Lung (tissue), 12 donors: ENCODE measurements around the gene FOXN1. TPM values are rescaled to one million over a fixed set of nuclear protein-coding genes. Genes with fewer than 3 reads are reported as not detected.

ENCODE experiments used
- ATAC-seq: fragments of 200-7000 bp; cut with Tn5 transposase; one replicate; pipeline ENCODE4 v1.9.1; 2020; ENCODE audit warnings: moderate number of reproducible peaks; ENCODE audit not compliant: insufficient read depth, low FRiP score
- DNase-seq, 3 donors: peaks; one replicate each; pipeline ENCODE4 v3.0.0-alpha.2; 2013 to 2017
- H3K27ac ChIP-seq, 2 donors: one replicate each; pipeline ENCODE4 v1.5.1; 2013; ENCODE audit warnings: mild to moderate bottlenecking in 2 of 2, moderate library complexity in 2 of 2, control low read depth in 1 of 2, inconsistent platforms in 1 of 2, low read depth in 1 of 2, low read length in 1 of 2
- H3K27me3 ChIP-seq, 3 donors: one replicate each; pipeline ENCODE4 v1.5.1; 2013; ENCODE audit warnings: low read length in 2 of 3; ENCODE audit not compliant: control insufficient read depth in 3 of 3, insufficient read depth in 3 of 3
- H3K36me3 ChIP-seq, 4 donors: one replicate each; pipeline ENCODE4 v1.5.1; 2013; ENCODE audit warnings: low read length in 4 of 4, mild to moderate bottlenecking in 1 of 4, moderate library complexity in 1 of 4; ENCODE audit not compliant: control insufficient read depth in 4 of 4, insufficient read depth in 4 of 4
- H3K4me1 ChIP-seq, 5 donors: one replicate each; pipeline ENCODE4 v1.5.1; 2013; ENCODE audit warnings: low read length in 5 of 5, mild to moderate bottlenecking in 2 of 5, moderate library complexity in 1 of 5; ENCODE audit not compliant: control insufficient read depth in 5 of 5, insufficient read depth in 5 of 5
- H3K4me3 ChIP-seq: one replicate; pipeline ENCODE4 v1.5.1; 2013; ENCODE audit warnings: mild to moderate bottlenecking, control low read depth, moderate library complexity
- H3K9ac ChIP-seq, 2 donors: one replicate each; pipeline ENCODE4 v1.5.1; 2013; ENCODE audit warnings: low read length in 2 of 2, control low read depth in 1 of 2; ENCODE audit not compliant: insufficient read depth in 1 of 2
- H3K9me3 ChIP-seq, 4 donors: one replicate each; pipeline ENCODE4 v1.5.1; 2013; ENCODE audit warnings: low read length in 3 of 4, mild to moderate bottlenecking in 1 of 4, moderate library complexity in 1 of 4; ENCODE audit not compliant: control insufficient read depth in 4 of 4, insufficient read depth in 3 of 4
- CTCF ChIP-seq: IDR thresholded peaks from 2 replicates; pipeline ENCODE4 v1.5.1; 2012; ENCODE audit warnings: mild to moderate bottlenecking; ENCODE audit errors: control extremely low read depth, extremely low read depth
- WGBS, 2 donors: extraction: QIAGEN DNeasy Blood & Tissue Kit; methylation state at CpG; one replicate each; pipeline ENCODE4 v1.1.7; 2013; 5-methylcytosine and 5-hydroxymethylcytosine counted together
- polyA plus RNA-seq, 2 donors: library from polyadenylated mRNA; stranded (reverse); fragments of 200-250 nt; gene quantifications; one replicate each; pipeline ENCODE4 v1.2.1, GENCODE V29; 2013
- total RNA-seq, 2 donors: library from RNA; depleted of rRNA in 1 of 2; stranded (reverse); fragments of >200 nt in 1 of 2; gene quantifications; one replicate each; pipeline ENCODE4 v1.2.1, GENCODE V29; 2014 to 2021
- donor health status: control.
- donor health status: control.
- donor health status: Bipolar disorder and iron deficiency.
- donor health status: healthy.
- donor health status: DM: yes; HTN: yes; CAD: no.

The FOXN1 gene
- total and polyA plus RNA-seq, 4 donors: 0.13 to 0.25 (median 0.18) TPM; not detected in 1

- Histone ChIP-seq H3K9ac (no peak overlapping the region), H3K4me1 (no peaks in the 10 kb centered on the region), H3K27me3 (no peaks in the 10 kb centered on the region), H3K27ac (no peak overlapping the region), H3K36me3 (no peaks in the 10 kb centered on the region), H3K9me3 (no peaks in the 10 kb centered on the region), H3K4me3 (no peak overlapping the region)
- ATAC-seq: no peak
- WGBS, 2 donors: 70 to 80% methylated on average over 3 of the region's 3 CpGs
- DNase-seq: no peak
- TF ChIP-seq CTCF: no peak
Measured at GRCh38 chr17:28503420-28503819, 2.7 kb upstream of the FOXN1 start.

- no peak for TF ChIP-seq CTCF
- Histone ChIP-seq H3K9me3 (no peaks in the 10 kb centered on the region), H3K27me3 (peaks cover 0 to 8% (median 3%) of the 10 kb centered on the region in 3 donors), H3K27ac (no peak overlapping the region), H3K4me1 (no peaks in the 10 kb centered on the region), H3K36me3 (no peaks in the 10 kb centered on the region), H3K9ac (no peak overlapping the region), H3K4me3 (no peak overlapping the region)
- DNase-seq (no peak), ATAC-seq (no peak)
- WGBS, 2 donors: 75 to 79% methylated on average over 14 of the region's 14 CpGs
Measured at GRCh38 chr17:28506763-28507487, 777 bp downstream of the FOXN1 start.

GRCh38 chr17:28507567-28508203 is 1.5 kb downstream of the FOXN1 start:
- ATAC-seq: no peak

More at GRCh38 chr17:28507567-28508203, 1.5 kb downstream of the FOXN1 start:
- no peak overlapping the region for H3K27ac ChIP-seq
- no peak for DNase-seq
- no peak overlapping the region for H3K9ac ChIP-seq
- no peaks in the 10 kb centered on the region for H3K9me3 ChIP-seq
- no peak overlapping the region for H3K4me3 ChIP-seq
- H3K4me1 ChIP-seq: no peaks in the 10 kb centered on the region
- peaks cover 0 to 8% (median 3%) of the 10 kb centered on the region in 3 donors for H3K27me3 ChIP-seq
- H3K36me3 ChIP-seq: no peaks in the 10 kb centered on the region
- 38 to 57% methylated on average over 24 of the region's 24 CpGs for WGBS, 2 donors
- no peak for TF ChIP-seq CTCF
